HepG2 (cell line): ENCODE measurements around the gene GMPPB. TPM values are rescaled to one million over a fixed set of nuclear protein-coding genes. Genes with fewer than 3 reads are reported as not detected.

Experiments
- ATAC-seq: fragments of 200-7000 bp; cut with Tn5 transposase; 3 replicates; pipeline ENCODE4 v1.9.1; 2020; ENCODE audit warnings: mild to moderate bottlenecking, moderate library complexity
- BruUV-seq: library from RNA; stranded (reverse); fragments of 400-500 nt; replicated peaks from 2 replicates; lab custom pipeline; 2021; lab: Mats Ljungman, UMichigan
- CTCF ChIA-PET: fragments of 300-600 bp; formaldehyde crosslinking; extraction: SDS; loops from one replicate; lab custom pipeline; 2021; ENCODE audit warnings: low total read pairs, inconsistent platforms, low intra/inter-chr PET ratio; lab: Yijun Ruan, JAX
- POLR2A ChIA-PET: fragments of 350-600 bp; sonication (Branson Sonifier 250); formaldehyde crosslinking; loops from one replicate; lab custom pipeline; 2020; ENCODE audit warnings: antibody characterized with exemption, inconsistent platforms; lab: Yijun Ruan, JAX
- DNase-seq: peaks from one replicate; pipeline ENCODE4 v3.0.0-alpha.2; 2015; ENCODE audit warnings: low spot score
- FAIRE-seq: peaks from 3 replicates; lab custom pipeline; 2011; peaks lifted over from hg19 to GRCh38; lab: Jason Lieb, UNC
- H2AFZ ChIP-seq: one replicate; pipeline ENCODE4 v1.6.1; 2011; ENCODE audit warnings: low read length, inconsistent platforms
- H3K27ac ChIP-seq: fragments of 300-600 bp; 3 replicates; pipeline ENCODE4 v1.8.0; 2011; ENCODE audit warnings: mixed run types, mild to moderate bottlenecking, mixed read lengths, low read length, inconsistent platforms; ENCODE audit not compliant: insufficient read depth; ENCODE audit errors: extremely low read length
- H3K27me3 ChIP-seq, 2 experiments: fragments of 200-600 bp in 1 of 2; 2 replicates in 1 of 2; 3 replicates in 1 of 2; pipeline versions ENCODE4 v1.6.0 to v1.8.0; 2011; ENCODE audit warnings: low read length in 2 of 2, mild to moderate bottlenecking in 2 of 2, moderate library complexity in 2 of 2, inconsistent platforms in 1 of 2; ENCODE audit not compliant: insufficient read depth in 2 of 2, control insufficient read depth in 1 of 2
- H3K36me3 ChIP-seq, 2 experiments: fragments of 200-600 bp in 1 of 2; replicated peaks in 1 of 2; 2 replicates in 1 of 2; 3 replicates in 1 of 2; pipeline versions ENCODE4 v1.5.1 to v1.8.0; 2011; ENCODE audit warnings: low read length in 2 of 2, inconsistent platforms in 1 of 2; ENCODE audit not compliant: insufficient read depth in 2 of 2, control insufficient read depth in 1 of 2
- H3K4me1 ChIP-seq: 2 replicates; pipeline ENCODE4 v1.5.1; 2012; ENCODE audit warnings: low read length, inconsistent platforms; ENCODE audit not compliant: insufficient read depth
- H3K4me2 ChIP-seq: 2 replicates; pipeline ENCODE4 v1.6.0; 2011; ENCODE audit warnings: low read depth, low read length, inconsistent platforms
- H3K4me3 ChIP-seq, 3 experiments: fragments of 200-600 bp in 1 of 3; sonication (generic), shearing (Covaris generic) in 1 of 3; replicated peaks in 1 of 3; 2 replicates each; pipeline ENCODE4 v1.5.1; 2011 to 2016; ENCODE audit warnings: low read length in 3 of 3, inconsistent platforms in 2 of 3, low read depth in 2 of 3, mild to moderate bottlenecking in 2 of 3, control low read depth in 1 of 3, mixed read lengths in 1 of 3; ENCODE audit not compliant: insufficient read depth in 1 of 3
- H3K79me2 ChIP-seq: one replicate; pipeline ENCODE4 v1.6.1; 2011; ENCODE audit warnings: low read length, inconsistent platforms; ENCODE audit not compliant: insufficient read depth
- H3K9ac ChIP-seq: 2 replicates; pipeline ENCODE4 v1.6.0; 2011; ENCODE audit warnings: mild to moderate bottlenecking, low read depth, low read length, inconsistent platforms; ENCODE audit not compliant: insufficient read depth
- H3K9me3 ChIP-seq: 2 replicates; pipeline ENCODE4 v1.5.1; 2012; ENCODE audit warnings: mild to moderate bottlenecking, low read length
- H4K20me1 ChIP-seq: 2 replicates; pipeline ENCODE4 v1.6.0; 2011; ENCODE audit warnings: inconsistent platforms, mild to moderate bottlenecking, low read length, moderate library complexity; ENCODE audit not compliant: insufficient read depth
- ASH2L ChIP-seq: fragments of 300-600, 200-600 bp; sonication (generic); IDR thresholded peaks from 2 replicates; pipeline ENCODE4 v1.7.0; 2017; ENCODE audit warnings: low read depth, mild to moderate bottlenecking, moderate library complexity, mixed read lengths, low read length; ENCODE audit not compliant: insufficient read length
- ETV5 ChIP-seq: IDR thresholded peaks from 2 replicates; pipeline ENCODE4 v1.6.1; 2018; ENCODE audit warnings: missing biosample characterization, missing genetic modification reagents, inconsistent platforms, borderline replicate concordance
- HNF1A ChIP-seq, 2 experiments: sonication (generic) in 1 of 2; formaldehyde crosslinking in 1 of 2; IDR thresholded peaks; 2 replicates each; pipeline versions ENCODE4 v1.4.0 to v1.6.1; 2016 to 2020; ENCODE audit warnings: borderline replicate concordance in 1 of 2, low read depth in 1 of 2, mild to moderate bottlenecking in 1 of 2, missing genetic modification reagents in 1 of 2
- NFYB ChIP-seq: sonication (generic); formaldehyde crosslinking; IDR thresholded peaks from 2 replicates; pipeline ENCODE4 v1.4.0; 2020; ENCODE audit warnings: missing genetic modification reagents
- PAF1 ChIP-seq: IDR thresholded peaks from 2 replicates; pipeline ENCODE4 v1.6.1; 2016; ENCODE audit warnings: missing genetic modification reagents, missing compliant biosample characterization
- TEAD3 ChIP-seq: optimal IDR thresholded peaks from 2 replicates; pipeline ENCODE3; 2016; ENCODE audit warnings: borderline replicate concordance
- XRCC5 ChIP-seq: fragments of 200-400 bp; formaldehyde crosslinking; optimal IDR thresholded peaks from 2 replicates; pipeline ENCODE3; 2017; ENCODE audit warnings: mild to moderate bottlenecking, low read length
- ZBTB21 ChIP-seq: sonication (generic); formaldehyde crosslinking; IDR thresholded peaks from 2 replicates; pipeline ENCODE4 v1.4.0; 2020; ENCODE audit warnings: missing genetic modification reagents
- ZFP82 ChIP-seq: sonication (generic); formaldehyde crosslinking; IDR thresholded peaks from 2 replicates; pipeline ENCODE4 v1.5.1; 2020; ENCODE audit warnings: mild to moderate bottlenecking, missing genetic modification reagents, borderline replicate concordance
- ZMAT3 ChIP-seq: sonication (generic); formaldehyde crosslinking; conservative IDR thresholded peaks from 2 replicates; pipeline ENCODE4 v1.7.0; 2021; ENCODE audit warnings: missing genetic modification reagents
- ZNF121 ChIP-seq: sonication (generic); formaldehyde crosslinking; IDR thresholded peaks from 2 replicates; pipeline ENCODE4 v1.5.0; 2020; ENCODE audit warnings: mild to moderate bottlenecking, missing genetic modification reagents
- ZNF136 ChIP-seq: sonication (generic); formaldehyde crosslinking; IDR thresholded peaks from 2 replicates; pipeline ENCODE4 v1.8.1; 2022; ENCODE audit warnings: low read depth, mild to moderate bottlenecking, moderate library complexity, missing genetic modification reagents
- ZNF839 ChIP-seq: sonication (generic); formaldehyde crosslinking; IDR thresholded peaks from 2 replicates; pipeline ENCODE4 v1.4.0; 2020; ENCODE audit warnings: missing genetic modification reagents, mild to moderate bottlenecking, borderline replicate concordance
- ZSCAN9 ChIP-seq: IDR thresholded peaks from 2 replicates; pipeline ENCODE4 v1.6.1; 2016; ENCODE audit warnings: borderline replicate concordance
- WGBS: methylation state at CpG from one replicate; pipeline ENCODE4 v1.1.6; 2017; ENCODE audit warnings: low lambda C conversion rate; 5-methylcytosine and 5-hydroxymethylcytosine counted together
- in situ Hi-C: cut with HindIII; loops from 2 replicates; pipeline ENCODE4 v1.10.0; 2017; ENCODE audit warnings: low pct_unique_long_range_greater_than_20kb; ENCODE audit not compliant: extremely low pct_ligation_motif_present
- intact Hi-C: fragments of 100-400 bp; cut with micrococcal nuclease; formaldehyde crosslinking; loops from one replicate; pipeline ENCODE4 v1.10.0; 2022; ENCODE audit not compliant: unreplicated experiment
- polyA plus RNA-seq, 8 experiments: library from polyadenylated mRNA; depleted of rRNA in 3 of 8; stranded (reverse) in 7 of 8; unstranded in 1 of 8; fragments of >200 nt; fragmentation: Illumina TruSeq in 4 of 8; extraction: Trizol in 4 of 8; gene quantifications; 2 replicates each; pipeline versions ENCODE4 v1.2.1 to v1.2.3, GENCODE V29; 2011 to 2016; ENCODE audit warnings: low read depth in 4 of 8, missing spikeins in 1 of 8, mixed read lengths in 1 of 8; ENCODE audit not compliant: insufficient read depth in 1 of 8
- total RNA-seq, 5 experiments: library from RNA; depleted of rRNA; stranded (reverse); fragments of >200 nt; fragmentation: Illumina TruSeq; extraction: Trizol; gene quantifications; 2 replicates each; pipeline ENCODE4 v1.2.3, GENCODE V29; 2016; ENCODE audit warnings: low read depth in 1 of 5
- TF ChIP-seq, protein P1 (sequence below): sonication (generic); formaldehyde crosslinking; IDR thresholded peaks from 2 replicates; pipeline ENCODE4 v1.4.0; 2020; ENCODE audit warnings: missing genetic modification reagents

The GMPPB gene
- total and polyA plus RNA-seq, 2 of the 13 experiments (the other 11 are each of a cell fraction or from before 2014, with no cell fraction given) = 6.5 to 23.1 TPM

DNA sequence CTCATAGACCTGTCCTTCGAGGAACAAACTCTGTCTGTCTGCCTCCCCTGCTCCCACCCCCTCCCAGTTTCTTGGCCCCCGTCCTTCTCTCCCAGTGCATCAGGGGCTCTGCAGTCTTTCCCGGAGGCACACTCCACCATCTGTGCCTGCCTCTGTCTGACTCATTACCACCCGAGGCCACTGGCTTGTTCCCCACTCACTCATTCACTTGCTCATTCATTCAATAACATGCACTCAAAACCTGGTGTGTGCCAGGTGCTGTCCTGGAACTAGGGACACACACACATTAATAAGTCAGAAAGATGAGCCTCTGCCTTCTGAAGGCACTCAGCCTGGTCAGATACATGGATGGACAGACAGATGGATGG, 16.7 kb downstream of the GMPPB start:
- H3K4me1 ChIP-seq = peaks cover 5% of the 10 kb centered on the region
- in situ Hi-C loops = no loop called here
- intact Hi-C loops = no loop called here
- H2AFZ ChIP-seq = no peak overlapping the region
- WGBS = 93% methylated on average over 4 of the region's 4 CpGs
- no peak for TF ChIP-seq ZNF121
- TF ChIP-seq PAF1 = no peak
- TF ChIP-seq ZNF136 = no peak
- no peak for TF ChIP-seq ZMAT3
- no peak for TF ChIP-seq HNF1A (IDR thresholded peaks at IDR 0.05; ENCODE audit: low read depth)
- no peak for TF ChIP-seq HNF1A (CRISPR knock-in tag; IDR thresholded peaks at IDR 0.05; ENCODE audit: borderline replicate concordance)
- TF ChIP-seq ASH2L = no peak
- TF ChIP-seq ETV5 = no peak
- TF ChIP-seq TEAD3 (CRISPR knock-in tag) = no peak
- TF ChIP-seq, protein P1, sequence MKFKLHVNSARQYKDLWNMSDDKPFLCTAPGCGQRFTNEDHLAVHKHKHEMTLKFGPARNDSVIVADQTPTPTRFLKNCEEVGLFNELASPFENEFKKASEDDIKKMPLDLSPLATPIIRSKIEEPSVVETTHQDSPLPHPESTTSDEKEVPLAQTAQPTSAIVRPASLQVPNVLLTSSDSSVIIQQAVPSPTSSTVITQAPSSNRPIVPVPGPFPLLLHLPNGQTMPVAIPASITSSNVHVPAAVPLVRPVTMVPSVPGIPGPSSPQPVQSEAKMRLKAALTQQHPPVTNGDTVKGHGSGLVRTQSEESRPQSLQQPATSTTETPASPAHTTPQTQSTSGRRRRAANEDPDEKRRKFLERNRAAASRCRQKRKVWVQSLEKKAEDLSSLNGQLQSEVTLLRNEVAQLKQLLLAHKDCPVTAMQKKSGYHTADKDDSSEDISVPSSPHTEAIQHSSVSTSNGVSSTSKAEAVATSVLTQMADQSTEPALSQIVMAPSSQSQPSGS (CRISPR knock-in tag) = no peak
- TF ChIP-seq ZSCAN9 (CRISPR knock-in tag) = no peak
- TF ChIP-seq NFYB (CRISPR knock-in tag) = no peak
- TF ChIP-seq ZNF839 (CRISPR knock-in tag) = no peak
- TF ChIP-seq ZBTB21 (CRISPR knock-in tag) = no peak
- no peak for TF ChIP-seq ZFP82 (CRISPR knock-in tag)
- TF ChIP-seq XRCC5 = no peak
- H3K36me3 ChIP-seq = peaks cover 21 to 47% of the 10 kb centered on the region in 2 experiments
- no peak overlapping the region for H3K4me2 ChIP-seq
- ChIA-PET POLR2A (no interaction called here), CTCF (interaction anchor here (0.9 kb wide), 1 partner anchor 132 kb away, joined by 3 read pairs; no protein-coding TSS in a partner anchor)
- FAIRE-seq (no peak), DNase-seq (no peak), ATAC-seq (no peak)
- H3K27ac ChIP-seq = no peak overlapping the region
- H3K27me3 ChIP-seq = no peaks in the 10 kb centered on the region; a peak in 1 of 5 replicates
- no TSS peak for BruUV-seq
- no peak overlapping the region for H3K4me3 ChIP-seq
- H3K9me3 ChIP-seq = no peaks in the 10 kb centered on the region
- H3K9ac ChIP-seq = no peak overlapping the region
- H3K79me2 ChIP-seq = no peaks in the 10 kb centered on the region
- H4K20me1 ChIP-seq = no peaks in the 10 kb centered on the region
